Activated CD4-positive, alpha-beta memory T cell treated with anti-CD3 and anti-CD28 coated beads, Interleukin-2, amount 10 ng/mL, durations not matched to agents 7 days and 5 days (primary cell): ENCODE data around the gene TRAPPC3L. TPM values are rescaled to one million over a fixed set of nuclear protein-coding genes. Genes with fewer than 3 reads are reported as not detected.

Experiments
- CTCF ChIA-PET: fragments of 350-600 bp; sonication (Branson Sonifier 250); formaldehyde crosslinking; loops from one replicate; lab custom pipeline; 2021; ENCODE audit warnings: antibody characterized with exemption, inconsistent platforms; lab: Charles Lee
- POLR2A ChIA-PET: fragments of 350-600 bp; sonication (Branson Sonifier 250); formaldehyde crosslinking; loops from one replicate; lab custom pipeline; 2021; ENCODE audit warnings: antibody characterized with exemption; lab: Charles Lee
- DNase-seq: peaks from one replicate; pipeline ENCODE4 v3.0.0-alpha.2; 2020
- H3K27ac Mint-ChIP-seq: one replicate; pipeline ENCODE4 v1.8.0; 2021; ENCODE audit warnings: mild to moderate bottlenecking, mixed read lengths
- H3K27me3 Mint-ChIP-seq: one replicate; pipeline ENCODE4 v1.8.0; 2021; ENCODE audit warnings: mixed read lengths
- H3K36me3 Mint-ChIP-seq: one replicate; pipeline ENCODE4 v1.8.0; 2021; ENCODE audit warnings: low read depth, mixed read lengths
- H3K4me1 Mint-ChIP-seq: one replicate; pipeline ENCODE4 v1.8.0; 2021; ENCODE audit warnings: mixed read lengths
- H3K4me3 Mint-ChIP-seq: one replicate; pipeline ENCODE4 v1.8.0; 2021; ENCODE audit warnings: mild to moderate bottlenecking, mixed read lengths
- H3K9me3 Mint-ChIP-seq: one replicate; pipeline ENCODE4 v1.8.0; 2021; ENCODE audit warnings: mixed read lengths
- total RNA-seq, 2 experiments: library from RNA; stranded (reverse); gene quantifications; one replicate each; pipeline ENCODE4 v1.2.3, GENCODE V29; 2021

Gene TRAPPC3L
- total RNA-seq, 2 experiments from 2014 or later: not detected

DNA sequence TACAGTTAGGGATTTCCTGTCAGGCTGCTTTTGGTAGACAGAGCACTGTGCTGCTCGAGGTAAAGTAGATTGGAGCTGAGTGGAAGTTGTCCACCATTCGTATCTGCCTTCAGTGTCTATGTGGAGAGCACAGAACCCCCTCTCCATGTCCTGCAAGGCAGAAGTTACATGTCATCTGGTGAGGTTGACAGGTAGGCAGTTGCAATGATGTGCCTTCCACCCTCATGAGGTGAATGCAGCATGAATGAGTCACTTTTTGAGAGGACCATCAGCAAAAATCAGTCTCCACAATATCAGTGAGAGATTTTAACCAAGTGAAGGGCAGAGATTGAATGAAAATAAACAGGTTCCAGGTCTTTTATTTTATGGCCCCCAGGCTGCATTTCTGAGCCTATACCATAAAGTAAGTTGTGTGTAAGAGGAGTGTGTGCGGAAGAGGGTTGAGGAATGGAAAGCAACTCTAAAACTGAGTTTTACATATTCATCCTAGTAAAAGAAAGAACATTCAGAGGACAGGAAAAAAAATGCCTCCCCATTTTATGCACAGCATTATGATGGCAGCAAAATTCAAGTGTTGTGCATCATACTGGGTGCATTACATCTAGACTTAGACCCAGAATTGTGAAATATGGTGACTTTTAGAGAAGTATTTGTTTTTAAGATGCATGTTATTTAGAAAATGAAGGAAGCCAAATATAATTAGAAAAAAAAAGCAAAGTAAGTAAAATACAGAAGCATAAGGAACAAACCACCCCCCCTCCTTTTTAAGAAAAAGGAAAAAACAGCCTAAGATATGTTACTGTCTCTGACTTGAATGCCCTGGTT is 15.8 kb downstream of the TRAPPC3L start:
- no peaks in the 10 kb centered on the region for H3K4me1 Mint-ChIP-seq
- H3K27ac Mint-ChIP-seq: no peak overlapping the region
- no peak for DNase-seq
- no peaks in the 10 kb centered on the region for H3K9me3 Mint-ChIP-seq
- POLR2A ChIA-PET: no interaction called here
- CTCF ChIA-PET: no interaction called here
- H3K4me3 Mint-ChIP-seq: no peak overlapping the region
- H3K27me3 Mint-ChIP-seq: peaks cover 26% of the 10 kb centered on the region
- H3K36me3 Mint-ChIP-seq: no peaks in the 10 kb centered on the region

DNA sequence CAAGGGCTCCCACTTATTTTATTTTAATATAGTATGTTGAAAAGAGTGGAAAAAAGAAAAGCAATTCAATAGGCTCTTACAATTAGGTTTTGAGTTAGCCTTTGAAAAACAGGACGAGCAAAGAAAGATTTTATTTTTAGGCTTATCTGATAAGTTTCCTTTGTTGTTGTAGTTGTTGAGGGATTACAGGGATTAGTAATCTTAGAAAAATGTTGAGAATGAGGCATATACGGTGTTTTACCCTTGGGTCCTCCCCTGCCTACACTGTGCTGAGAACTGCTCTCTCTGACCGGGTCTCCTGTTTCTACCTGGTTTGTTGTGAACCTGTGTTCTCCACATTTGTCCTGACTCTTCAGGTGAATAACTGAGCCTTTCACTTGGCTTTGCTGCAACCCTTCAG is 16.7 kb downstream of the TRAPPC3L start:
- Mint-ChIP-seq H3K27ac (no peak overlapping the region), H3K36me3 (no peaks in the 10 kb centered on the region), H3K9me3 (no peaks in the 10 kb centered on the region), H3K27me3 (peaks cover 26% of the 10 kb centered on the region), H3K4me3 (no peak overlapping the region), H3K4me1 (no peaks in the 10 kb centered on the region)
- ChIA-PET POLR2A (no interaction called here), CTCF (no interaction called here)
- DNase-seq: no peak

- ChIA-PET POLR2A (no interaction called here), CTCF (no interaction called here)
- Mint-ChIP-seq H3K9me3 (no peaks in the 10 kb centered on the region), H3K36me3 (no peaks in the 10 kb centered on the region), H3K4me3 (no peak overlapping the region), H3K4me1 (no peaks in the 10 kb centered on the region), H3K27me3 (peaks cover 27% of the 10 kb centered on the region), H3K27ac (no peak overlapping the region)
- DNase-seq: no peak
Observed at GRCh38 chr6:116528133-116528532, 17.4 kb downstream of the TRAPPC3L start.

GRCh38 chr6:116524236-116524635 is 21.2 kb downstream of the TRAPPC3L start:
- Mint-ChIP-seq H3K27ac (no peak overlapping the region), H3K36me3 (no peaks in the 10 kb centered on the region), H3K27me3 (peaks cover 8% of the 10 kb centered on the region), H3K9me3 (no peaks in the 10 kb centered on the region), H3K4me1 (no peaks in the 10 kb centered on the region), H3K4me3 (no peak overlapping the region)
- ChIA-PET CTCF (interaction anchor here (0.9 to 1.5 kb wide), 2 partner anchors 8 to 236 kb away, joined by 3 read pairs; no protein-coding TSS in a partner anchor), POLR2A (no interaction called here)
- DNase-seq: no peak

GRCh38 chr6:116522896-116523295 is 22.6 kb downstream of the TRAPPC3L start:
- Mint-ChIP-seq H3K4me1 (no peaks in the 10 kb centered on the region), H3K36me3 (no peaks in the 10 kb centered on the region), H3K27ac (no peak overlapping the region), H3K4me3 (no peak overlapping the region), H3K27me3 (peaks cover 12% of the 10 kb centered on the region), H3K9me3 (no peaks in the 10 kb centered on the region)
- ChIA-PET CTCF (interaction anchor here (1.4 kb wide), 1 partner anchor 10 kb away, joined by 3 read pairs; no protein-coding TSS in a partner anchor), POLR2A (no interaction called here)
- no peak for DNase-seq

DNA sequence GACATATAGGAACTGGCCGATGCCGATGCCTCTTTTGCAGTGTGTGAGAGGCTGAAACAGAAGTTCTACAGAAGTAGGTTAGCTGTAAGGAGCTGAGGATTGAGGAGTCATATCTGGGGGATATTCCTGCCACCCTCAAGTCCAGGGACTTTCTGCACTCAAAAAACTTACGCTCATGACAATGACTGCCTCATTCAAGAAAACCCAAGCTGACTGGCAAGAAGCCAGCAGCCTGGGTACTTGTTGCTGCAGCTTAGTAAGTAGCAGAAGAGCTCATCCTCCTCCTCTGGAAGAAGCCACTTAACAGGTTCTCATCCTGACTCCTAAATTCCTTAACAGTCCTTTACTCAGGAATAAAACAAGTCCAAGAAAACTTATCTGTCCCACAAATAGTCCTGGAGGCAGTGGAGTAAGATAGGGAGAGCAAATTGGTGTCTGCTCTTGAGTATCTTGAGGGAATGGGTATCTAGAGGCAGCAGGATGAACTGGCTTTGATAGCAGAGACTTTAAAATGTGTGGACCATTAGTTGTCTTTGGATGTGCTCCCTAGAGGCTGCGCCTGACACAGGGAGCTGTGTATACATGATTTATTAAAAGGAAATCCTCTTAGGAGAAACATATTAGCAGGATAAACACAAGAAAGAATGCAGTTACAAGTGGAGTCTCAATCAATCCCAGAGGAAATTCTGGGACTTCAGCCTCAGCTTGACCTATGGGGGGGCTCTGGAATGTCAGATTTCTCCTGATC is 26.7 kb downstream of the TRAPPC3L start:
- ChIA-PET POLR2A (no interaction called here), CTCF (interaction anchor here (1.8 kb wide), 1 partner anchor 14 kb away, joined by 4 read pairs; no protein-coding TSS in a partner anchor)
- Mint-ChIP-seq H3K27ac (no peak overlapping the region), H3K4me1 (no peaks in the 10 kb centered on the region), H3K36me3 (no peaks in the 10 kb centered on the region), H3K27me3 (peaks cover 19% of the 10 kb centered on the region), H3K9me3 (no peaks in the 10 kb centered on the region), H3K4me3 (no peak overlapping the region)
- DNase-seq: no peak

GRCh38 chr6:116515141-116515540 is 30.3 kb downstream of the TRAPPC3L start:
- no peak for DNase-seq
- Mint-ChIP-seq H3K4me3 (no peak overlapping the region), H3K4me1 (no peaks in the 10 kb centered on the region), H3K36me3 (no peaks in the 10 kb centered on the region), H3K27me3 (peaks cover 20% of the 10 kb centered on the region), H3K9me3 (no peaks in the 10 kb centered on the region), H3K27ac (no peak overlapping the region)
- CTCF ChIA-PET: interaction anchor here (0.8 to 1.2 kb wide), 4 partner anchors 19 to 227 kb away, joined by 3 to 4 read pairs (median 3); no protein-coding TSS in a partner anchor
- POLR2A ChIA-PET: no interaction called here

GRCh38 chr6:116514111-116514510 is 31.4 kb downstream of the TRAPPC3L start:
- ChIA-PET CTCF (no interaction called here), POLR2A (no interaction called here)
- Mint-ChIP-seq H3K27me3 (peaks cover 26% of the 10 kb centered on the region), H3K4me1 (no peaks in the 10 kb centered on the region), H3K4me3 (no peak overlapping the region), H3K36me3 (no peaks in the 10 kb centered on the region), H3K27ac (no peak overlapping the region), H3K9me3 (no peaks in the 10 kb centered on the region)
- no peak for DNase-seq

DNA sequence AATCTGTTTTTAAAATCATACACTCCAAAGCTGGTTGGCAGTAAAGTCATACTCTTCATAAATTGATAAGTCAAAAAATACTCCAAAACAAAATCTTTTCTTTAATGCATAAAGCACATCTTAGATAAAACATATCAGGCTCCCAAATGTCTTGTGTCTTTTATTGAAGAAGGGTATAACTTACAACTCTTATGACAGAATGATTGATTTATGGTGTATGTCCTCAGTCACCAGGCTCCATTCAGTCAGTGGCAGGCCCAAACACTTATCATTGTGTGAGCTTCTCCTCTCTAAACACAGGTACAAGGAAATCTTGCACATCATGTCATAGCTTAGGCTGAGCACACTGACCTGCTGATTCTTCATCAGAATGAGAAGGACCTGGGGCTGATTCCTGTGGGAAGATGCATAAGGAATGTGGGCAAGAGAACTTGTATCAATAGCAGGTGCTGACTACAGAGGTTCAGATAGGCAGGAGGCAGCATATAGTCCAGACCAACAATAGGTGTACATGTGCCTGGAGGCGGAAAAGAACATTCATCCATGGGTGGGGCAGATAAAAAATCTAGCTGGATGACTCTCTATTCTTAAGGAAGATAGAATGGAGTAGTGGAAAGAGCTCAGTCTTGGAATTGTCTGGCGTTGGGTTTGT is 32.1 kb downstream of the TRAPPC3L start:
- H3K27me3 Mint-ChIP-seq: peaks cover 25% of the 10 kb centered on the region
- POLR2A ChIA-PET: no interaction called here
- CTCF ChIA-PET: interaction anchor here (1.2 to 1.5 kb wide), 2 partner anchors 30 to 48 kb away, joined by 3 read pairs; no protein-coding TSS in a partner anchor
- no peak overlapping the region for H3K4me3 Mint-ChIP-seq
- no peaks in the 10 kb centered on the region for H3K36me3 Mint-ChIP-seq
- H3K9me3 Mint-ChIP-seq: no peaks in the 10 kb centered on the region
- no peak for DNase-seq
- H3K4me1 Mint-ChIP-seq: no peaks in the 10 kb centered on the region
- no peak overlapping the region for H3K27ac Mint-ChIP-seq

GRCh38 chr6:116512734-116513133 is 32.8 kb downstream of the TRAPPC3L start:
- ChIA-PET POLR2A (no interaction called here), CTCF (interaction anchor here (0.7 to 1.5 kb wide), 4 partner anchors 10 to 49 kb away, joined by 3 to 4 read pairs (median 3); no protein-coding TSS in a partner anchor)
- no peaks in the 10 kb centered on the region for H3K4me1 Mint-ChIP-seq
- no peaks in the 10 kb centered on the region for H3K36me3 Mint-ChIP-seq
- H3K9me3 Mint-ChIP-seq: no peaks in the 10 kb centered on the region
- H3K4me3 Mint-ChIP-seq: no peak overlapping the region
- H3K27ac Mint-ChIP-seq: no peak overlapping the region
- H3K27me3 Mint-ChIP-seq: peaks cover 21% of the 10 kb centered on the region
- DNase-seq: no peak

- POLR2A ChIA-PET: no interaction called here
- H3K9me3 Mint-ChIP-seq: peaks cover 2% of the 10 kb centered on the region
- H3K27ac Mint-ChIP-seq: no peak overlapping the region
- peaks cover 22% of the 10 kb centered on the region for H3K27me3 Mint-ChIP-seq
- H3K4me1 Mint-ChIP-seq: no peaks in the 10 kb centered on the region
- H3K36me3 Mint-ChIP-seq: no peaks in the 10 kb centered on the region
- no peak for DNase-seq
- CTCF ChIA-PET: interaction anchor here (0.7 to 1.2 kb wide), 3 partner anchors 11 to 49 kb away, joined by 3 to 4 read pairs (median 3); no protein-coding TSS in a partner anchor
- H3K4me3 Mint-ChIP-seq: no peak overlapping the region
Observed at GRCh38 chr6:116512111-116512559, 33.3 kb downstream of the TRAPPC3L start.

DNA sequence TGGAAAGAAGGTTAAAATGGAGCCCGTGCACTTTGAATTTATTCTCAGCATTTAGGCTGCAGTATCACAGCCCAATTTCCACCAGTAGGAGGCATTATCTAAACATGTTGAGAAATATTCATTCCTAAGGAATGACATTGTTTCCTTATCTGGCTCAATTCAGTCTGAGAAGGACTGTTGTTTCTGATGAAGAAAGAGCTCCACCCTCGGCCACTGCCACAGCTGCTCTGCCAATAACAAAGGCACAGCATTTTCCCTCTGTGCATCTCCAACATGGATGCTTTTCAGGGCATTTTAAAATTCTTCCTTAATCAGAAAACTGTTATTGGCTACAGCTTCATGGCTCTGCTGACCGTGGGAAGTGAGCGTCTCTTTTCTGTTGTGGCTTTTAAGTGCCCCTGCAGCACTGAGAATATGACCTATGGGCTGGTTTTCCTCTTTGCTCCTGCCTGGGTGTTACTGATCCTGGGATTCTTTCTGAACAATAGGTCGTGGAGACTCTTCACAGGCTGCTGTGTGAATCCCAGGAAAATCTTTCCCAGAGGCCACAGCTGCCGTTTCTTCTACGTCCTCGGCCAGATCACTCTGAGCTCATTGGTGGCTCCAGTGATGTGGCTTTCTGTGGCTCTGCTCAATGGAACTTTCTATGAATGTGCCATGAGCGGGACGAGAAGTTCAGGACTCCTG is 33.9 kb downstream of the TRAPPC3L start, which contains the start of gene CALHM5:
CALHM5 (plus strand) TSS at position 216 of the 687 bp plus-strand sequence; CDS start at position 274, 58 bp downstream.
- no peak within 1 kb of the TSS for H3K4me3 Mint-ChIP-seq
- H3K36me3 Mint-ChIP-seq: no peaks in the 10 kb centered on the region
- POLR2A ChIA-PET: no interaction called here
- DNase-seq: no peak
- CTCF ChIA-PET: no interaction called here
- peaks cover 2% of the 10 kb centered on the region for H3K9me3 Mint-ChIP-seq
- no peak within 1 kb of the TSS for H3K27ac Mint-ChIP-seq
- H3K4me1 Mint-ChIP-seq: no peaks in the 10 kb centered on the region
- H3K27me3 Mint-ChIP-seq: peaks cover 23% of the 10 kb centered on the region
